Panc1 (cell line): ENCODE measurements around the gene WFIKKN2. TPM values are rescaled to one million over a fixed set of nuclear protein-coding genes. Genes with fewer than 3 reads are reported as not detected.

Source experiments
- ATAC-seq: fragments of 200-7000 bp; cut with Tn5 transposase; 2 replicates; pipeline ENCODE4 v1.9.1; 2020; ENCODE audit warnings: mild to moderate bottlenecking, moderate library complexity
- BruUV-seq: library from RNA; stranded (reverse); fragments of 400-500 nt; replicated peaks from 2 replicates; lab custom pipeline; 2021; lab: Mats Ljungman, UMichigan
- CTCF ChIA-PET: fragments of 300-600 bp; sonication (Branson Sonifier 250); formaldehyde crosslinking; loops from one replicate; lab custom pipeline; 2022; ENCODE audit warnings: antibody characterized with exemption; lab: Charles Lee
- POLR2A ChIA-PET: fragments of 300-600 bp; sonication (Branson Sonifier 250); formaldehyde crosslinking; loops from one replicate; lab custom pipeline; 2022; ENCODE audit warnings: antibody characterized with exemption; lab: Charles Lee
- DNase-seq: peaks from one replicate; pipeline ENCODE4 v3.0.0-alpha.2; 2010; ENCODE audit warnings: low read depth, low spot score
- H3K27ac ChIP-seq: 2 replicates; pipeline ENCODE4 v1.5.1; 2011; ENCODE audit warnings: mild to moderate bottlenecking, low read length, inconsistent platforms
- H3K27me3 ChIP-seq: fragments of 200-500 bp; sonication (Bioruptor generic); 2 replicates; pipeline ENCODE4 v1.6.0; 2014; ENCODE audit warnings: low read length, inconsistent platforms; ENCODE audit not compliant: control insufficient read depth, insufficient read depth
- H3K36me3 ChIP-seq: fragments of 200-500 bp; sonication (Bioruptor generic); 2 replicates; pipeline ENCODE4 v1.5.1; 2014; ENCODE audit warnings: inconsistent platforms, mild to moderate bottlenecking, low read length, moderate library complexity; ENCODE audit not compliant: control insufficient read depth, insufficient read depth
- H3K4me1 ChIP-seq: 2 replicates; pipeline ENCODE4 v1.5.1; 2011; ENCODE audit warnings: inconsistent platforms, mild to moderate bottlenecking, low read length, moderate library complexity; ENCODE audit not compliant: control insufficient read depth, insufficient read depth
- H3K4me3 ChIP-seq, 2 experiments: 2 replicates each; pipeline ENCODE4 v1.5.1; 2011 to 2012; ENCODE audit warnings: low read depth in 2 of 2, low read length in 2 of 2, mild to moderate bottlenecking in 2 of 2, inconsistent platforms in 1 of 2, moderate library complexity in 1 of 2
- H3K9me3 ChIP-seq: fragments of 200-500 bp; sonication (Bioruptor generic); 2 replicates; pipeline ENCODE4 v1.5.1; 2014; ENCODE audit warnings: low read depth, mild to moderate bottlenecking, inconsistent platforms, low read length, moderate library complexity; ENCODE audit not compliant: control insufficient read depth, insufficient read depth
- POLR2AphosphoS5 ChIP-seq: IDR thresholded peaks from 2 replicates; pipeline ENCODE4 v1.6.1; 2012; ENCODE audit warnings: mild to moderate bottlenecking, low read depth, low read length, moderate library complexity
- SIN3A ChIP-seq: IDR thresholded peaks from 2 replicates; pipeline ENCODE4 v1.6.1; 2012; ENCODE audit warnings: low read depth, mild to moderate bottlenecking, low read length, moderate library complexity, borderline replicate concordance; ENCODE audit not compliant: insufficient read depth
- TCF7L2 ChIP-seq: IDR thresholded peaks from 2 replicates; pipeline ENCODE4 v1.6.1; 2011; ENCODE audit warnings: mild to moderate bottlenecking, low read depth, low read length, inconsistent platforms
- in situ Hi-C: cut with HindIII; loops from 2 replicates; pipeline ENCODE4 v1.10.0; 2016; ENCODE audit warnings: low sequenced_read_pairs, low pct_unique_long_range_greater_than_20kb
- intact Hi-C: fragments of 100-400 bp; cut with micrococcal nuclease; formaldehyde crosslinking; loops from one replicate; pipeline ENCODE4 v1.10.0; 2022; ENCODE audit not compliant: unreplicated experiment
- total RNA-seq: library from RNA; stranded (reverse); gene quantifications from one replicate; pipeline ENCODE4 v1.2.1, GENCODE V29; 2021; ENCODE audit not compliant: unreplicated experiment
- TF ChIP-seq, protein P1 (sequence below): fragments of 450-650 bp; IDR thresholded peaks from 2 replicates; pipeline ENCODE4 v1.5.1; 2017; ENCODE audit warnings: mild to moderate bottlenecking
- TF ChIP-seq, protein P2 (sequence below), 2 experiments: IDR thresholded peaks; 2 replicates each; pipeline ENCODE4 v1.6.1; 2011 to 2012; ENCODE audit warnings: low read depth in 2 of 2, control low read depth in 1 of 2, low read length in 1 of 2, mild to moderate bottlenecking in 1 of 2, moderate library complexity in 1 of 2; ENCODE audit not compliant: insufficient read depth in 1 of 2

WFIKKN2 gene
- total RNA-seq, 1 experiment from 2014 or later = 0.05 TPM

DNA sequence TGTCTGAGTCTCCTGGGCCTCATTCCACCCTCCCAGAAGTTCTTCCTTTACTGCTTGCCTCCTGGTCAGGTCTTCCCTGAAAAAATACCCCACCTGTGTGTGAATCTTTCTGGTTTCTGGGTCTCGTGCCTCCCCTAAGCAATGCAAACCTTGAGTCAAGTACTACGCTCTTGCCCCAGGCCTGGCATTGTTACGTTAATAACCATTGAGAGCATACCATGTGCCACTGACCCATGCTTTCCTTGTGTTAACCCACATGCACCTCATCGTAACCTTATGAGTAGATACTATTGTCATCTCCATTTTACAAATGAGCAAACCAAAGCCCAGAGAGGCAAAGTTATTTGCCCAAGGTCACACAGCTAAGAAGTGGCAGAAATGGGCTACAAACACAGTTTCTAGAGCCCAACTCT is 56.2 kb downstream of the WFIKKN2 start:
- CTCF ChIA-PET = interaction anchor here (0.7 kb wide), 1 partner anchor 58 kb away, joined by 3 read pairs; no protein-coding TSS in a partner anchor
- peak overlapping the region; percentile 76 for H3K27ac ChIP-seq
- no TSS peak for BruUV-seq
- in situ Hi-C loops = no loop called here
- H3K9me3 ChIP-seq = no peaks in the 10 kb centered on the region
- intact Hi-C loops = no loop called here
- DNase-seq (no peak), ATAC-seq (no peak)
- H3K4me3 ChIP-seq = no peak overlapping the region
- peaks cover 49% of the 10 kb centered on the region for H3K4me1 ChIP-seq
- POLR2A ChIA-PET = interaction anchor here (0.6 kb wide), 1 partner anchor 26 kb away, joined by 4 read pairs; no protein-coding TSS in a partner anchor
- TF ChIP-seq, protein P1, sequence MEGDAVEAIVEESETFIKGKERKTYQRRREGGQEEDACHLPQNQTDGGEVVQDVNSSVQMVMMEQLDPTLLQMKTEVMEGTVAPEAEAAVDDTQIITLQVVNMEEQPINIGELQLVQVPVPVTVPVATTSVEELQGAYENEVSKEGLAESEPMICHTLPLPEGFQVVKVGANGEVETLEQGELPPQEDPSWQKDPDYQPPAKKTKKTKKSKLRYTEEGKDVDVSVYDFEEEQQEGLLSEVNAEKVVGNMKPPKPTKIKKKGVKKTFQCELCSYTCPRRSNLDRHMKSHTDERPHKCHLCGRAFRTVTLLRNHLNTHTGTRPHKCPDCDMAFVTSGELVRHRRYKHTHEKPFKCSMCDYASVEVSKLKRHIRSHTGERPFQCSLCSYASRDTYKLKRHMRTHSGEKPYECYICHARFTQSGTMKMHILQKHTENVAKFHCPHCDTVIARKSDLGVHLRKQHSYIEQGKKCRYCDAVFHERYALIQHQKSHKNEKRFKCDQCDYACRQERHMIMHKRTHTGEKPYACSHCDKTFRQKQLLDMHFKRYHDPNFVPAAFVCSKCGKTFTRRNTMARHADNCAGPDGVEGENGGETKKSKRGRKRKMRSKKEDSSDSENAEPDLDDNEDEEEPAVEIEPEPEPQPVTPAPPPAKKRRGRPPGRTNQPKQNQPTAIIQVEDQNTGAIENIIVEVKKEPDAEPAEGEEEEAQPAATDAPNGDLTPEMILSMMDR = no peak
- TF ChIP-seq TCF7L2 = no peak
- TF ChIP-seq SIN3A = no peak
- TF ChIP-seq, protein P2, sequence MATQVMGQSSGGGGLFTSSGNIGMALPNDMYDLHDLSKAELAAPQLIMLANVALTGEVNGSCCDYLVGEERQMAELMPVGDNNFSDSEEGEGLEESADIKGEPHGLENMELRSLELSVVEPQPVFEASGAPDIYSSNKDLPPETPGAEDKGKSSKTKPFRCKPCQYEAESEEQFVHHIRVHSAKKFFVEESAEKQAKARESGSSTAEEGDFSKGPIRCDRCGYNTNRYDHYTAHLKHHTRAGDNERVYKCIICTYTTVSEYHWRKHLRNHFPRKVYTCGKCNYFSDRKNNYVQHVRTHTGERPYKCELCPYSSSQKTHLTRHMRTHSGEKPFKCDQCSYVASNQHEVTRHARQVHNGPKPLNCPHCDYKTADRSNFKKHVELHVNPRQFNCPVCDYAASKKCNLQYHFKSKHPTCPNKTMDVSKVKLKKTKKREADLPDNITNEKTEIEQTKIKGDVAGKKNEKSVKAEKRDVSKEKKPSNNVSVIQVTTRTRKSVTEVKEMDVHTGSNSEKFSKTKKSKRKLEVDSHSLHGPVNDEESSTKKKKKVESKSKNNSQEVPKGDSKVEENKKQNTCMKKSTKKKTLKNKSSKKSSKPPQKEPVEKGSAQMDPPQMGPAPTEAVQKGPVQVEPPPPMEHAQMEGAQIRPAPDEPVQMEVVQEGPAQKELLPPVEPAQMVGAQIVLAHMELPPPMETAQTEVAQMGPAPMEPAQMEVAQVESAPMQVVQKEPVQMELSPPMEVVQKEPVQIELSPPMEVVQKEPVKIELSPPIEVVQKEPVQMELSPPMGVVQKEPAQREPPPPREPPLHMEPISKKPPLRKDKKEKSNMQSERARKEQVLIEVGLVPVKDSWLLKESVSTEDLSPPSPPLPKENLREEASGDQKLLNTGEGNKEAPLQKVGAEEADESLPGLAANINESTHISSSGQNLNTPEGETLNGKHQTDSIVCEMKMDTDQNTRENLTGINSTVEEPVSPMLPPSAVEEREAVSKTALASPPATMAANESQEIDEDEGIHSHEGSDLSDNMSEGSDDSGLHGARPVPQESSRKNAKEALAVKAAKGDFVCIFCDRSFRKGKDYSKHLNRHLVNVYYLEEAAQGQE (IDR thresholded peaks at IDR 0.05; ENCODE audit: insufficient read depth in 1 of 2, low read depth in 2 of 2, low read length in 1 of 2) = no peak
- no peak for TF ChIP-seq POLR2AphosphoS5
- H3K36me3 ChIP-seq = no peaks in the 10 kb centered on the region
- no peaks in the 10 kb centered on the region for H3K27me3 ChIP-seq

Other genes starting within 250 kb of the WFIKKN2 start
- gene ABCC3, start 200.7 kb upstream of the WFIKKN2 start, total RNA-seq = 128 TPM
- 57.2 TPM for gene ANKRD40, start 127.7 kb upstream of the WFIKKN2 start, total RNA-seq
- gene LUC7L3, start 116.0 kb upstream of the WFIKKN2 start, total RNA-seq = 136 TPM
- not detected for gene ANKRD40CL, start 68.1 kb upstream of the WFIKKN2 start, total RNA-seq
- gene TOB1, start 30.8 kb downstream of the WFIKKN2 start, total RNA-seq = 117 TPM